Superior temporal gyrus (tissue), 1 donor: ENCODE data around the gene DDX49.
"Not testable (repeated sequence)": the region's sequence is repeated elsewhere in the genome, so short reads cannot be mapped to it uniquely, and the experiment has no call there.

Experiments
- DNase-seq: peaks from one replicate; pipeline ENCODE4 v3.0.0-alpha.2; 2016; ENCODE audit errors: extremely low spot score

DDX49 gene

GRCh38 chr19:18895824-18896341, 23.6 kb upstream of the DDX49 start, which contains the start of gene CERS1:
TSS of gene CERS1 (minus strand) at chr19:18896158. CDS start at chr19:18896072, 86 bp downstream.
- DNase-seq = peak; percentile 59

- peak; percentile 26 for DNase-seq
Measured at GRCh38 chr19:18896421-18896841, 23.1 kb upstream of the DDX49 start.

- DNase-seq = no peak
Measured at GRCh38 chr19:18897094-18898029, 22.2 kb upstream of the DDX49 start.

DNA sequence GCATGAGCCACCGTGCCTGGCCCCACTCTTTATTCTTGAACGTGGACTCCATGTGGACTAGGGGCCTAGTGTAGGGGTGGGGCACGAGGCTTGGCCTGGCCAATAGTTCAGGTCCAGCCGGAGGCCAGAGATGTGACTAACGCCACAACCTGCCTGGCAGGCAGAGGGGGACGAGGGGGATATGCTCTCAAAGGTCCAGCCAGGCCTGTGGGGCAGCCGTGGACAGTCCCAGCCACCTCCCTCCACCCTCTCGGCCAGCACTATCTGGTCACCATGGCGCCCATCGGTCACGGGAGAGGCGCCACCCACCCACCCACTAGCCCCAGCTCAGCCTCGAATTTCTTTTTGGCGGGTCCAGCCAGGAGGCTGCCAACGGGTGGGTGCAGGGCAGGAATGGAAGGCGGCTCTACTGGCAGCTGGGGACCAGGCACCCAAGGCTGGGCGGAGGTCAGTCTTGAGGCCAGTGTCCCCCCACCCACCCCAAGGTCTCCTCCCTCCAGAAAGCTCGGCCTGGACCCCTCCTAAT, 21.4 kb upstream of the DDX49 start:
- DNase-seq = no peak

- DNase-seq = no peak
Measured at GRCh38 chr19:18898607-18899408, 20.7 kb upstream of the DDX49 start.

GRCh38 chr19:18899624-18900560, 19.6 kb upstream of the DDX49 start:
- no peak for DNase-seq

- no peak for DNase-seq
Measured at GRCh38 chr19:18900700-18901481, 18.6 kb upstream of the DDX49 start.

DNA sequence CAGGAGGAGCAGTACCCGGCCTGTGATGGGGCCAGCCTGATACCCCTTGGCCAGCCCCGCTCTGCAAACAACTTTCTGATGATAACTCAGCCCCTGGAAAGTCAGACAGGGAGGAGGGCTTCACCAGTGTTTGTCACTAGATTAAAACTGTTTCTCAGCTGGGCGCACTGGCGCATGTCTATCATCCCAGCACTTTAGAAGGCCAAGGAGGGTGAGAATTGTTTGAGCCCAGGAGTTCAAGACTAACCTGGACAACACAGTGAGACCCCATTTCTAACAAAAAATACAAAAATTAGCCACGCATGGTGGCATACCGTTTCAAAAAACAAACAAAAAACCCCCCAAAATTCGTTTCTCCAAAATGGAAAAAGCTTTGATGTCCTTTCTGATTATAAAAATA, 18.0 kb upstream of the DDX49 start:
- no peak for DNase-seq

- DNase-seq = not testable (repeated sequence)
Measured at GRCh38 chr19:18902519-18902918, 17.0 kb upstream of the DDX49 start.

DNA sequence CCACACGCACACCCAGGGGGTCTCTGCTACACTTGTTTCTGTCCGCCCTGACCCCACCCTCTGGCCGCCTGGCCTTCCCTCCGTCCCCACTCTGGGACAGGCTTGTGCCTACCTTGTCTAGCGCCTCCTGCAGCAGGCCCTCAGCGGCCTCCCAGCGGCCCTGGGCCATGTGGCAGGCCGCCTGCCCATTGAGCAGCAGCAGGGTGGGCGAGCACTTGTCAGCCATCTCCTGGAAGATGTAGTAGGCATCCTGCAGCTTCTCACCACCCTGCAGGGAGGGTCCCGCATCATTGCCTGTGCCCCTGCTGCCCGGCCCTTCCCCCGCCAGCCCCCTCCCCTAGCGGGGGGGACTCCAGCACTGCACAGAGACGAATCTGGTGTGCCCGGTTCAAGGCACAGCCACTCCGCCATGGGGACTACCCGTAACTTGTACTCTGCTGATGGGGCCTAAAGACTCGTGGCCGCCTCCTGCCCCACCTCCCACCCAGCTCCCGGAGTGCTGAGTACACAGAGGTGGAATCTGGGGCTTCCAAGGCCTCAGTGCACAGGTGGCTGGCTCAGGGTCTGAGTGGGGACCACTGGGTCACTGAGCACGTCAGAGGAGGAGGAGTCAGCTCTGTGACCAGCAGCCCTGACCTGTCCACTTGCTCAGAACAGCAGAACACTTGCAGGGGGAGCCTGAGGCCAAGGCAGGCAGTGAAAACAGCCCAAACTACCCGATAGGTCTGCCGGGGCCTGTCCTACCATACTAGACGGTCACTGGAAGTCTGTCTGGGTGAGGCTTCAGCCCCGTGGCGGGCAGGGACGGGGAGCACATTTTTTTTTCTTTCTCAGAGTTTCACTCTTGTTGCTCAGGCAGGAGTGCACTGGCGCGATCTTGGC, 16.1 kb upstream of the DDX49 start:
- no peak for DNase-seq

DNA sequence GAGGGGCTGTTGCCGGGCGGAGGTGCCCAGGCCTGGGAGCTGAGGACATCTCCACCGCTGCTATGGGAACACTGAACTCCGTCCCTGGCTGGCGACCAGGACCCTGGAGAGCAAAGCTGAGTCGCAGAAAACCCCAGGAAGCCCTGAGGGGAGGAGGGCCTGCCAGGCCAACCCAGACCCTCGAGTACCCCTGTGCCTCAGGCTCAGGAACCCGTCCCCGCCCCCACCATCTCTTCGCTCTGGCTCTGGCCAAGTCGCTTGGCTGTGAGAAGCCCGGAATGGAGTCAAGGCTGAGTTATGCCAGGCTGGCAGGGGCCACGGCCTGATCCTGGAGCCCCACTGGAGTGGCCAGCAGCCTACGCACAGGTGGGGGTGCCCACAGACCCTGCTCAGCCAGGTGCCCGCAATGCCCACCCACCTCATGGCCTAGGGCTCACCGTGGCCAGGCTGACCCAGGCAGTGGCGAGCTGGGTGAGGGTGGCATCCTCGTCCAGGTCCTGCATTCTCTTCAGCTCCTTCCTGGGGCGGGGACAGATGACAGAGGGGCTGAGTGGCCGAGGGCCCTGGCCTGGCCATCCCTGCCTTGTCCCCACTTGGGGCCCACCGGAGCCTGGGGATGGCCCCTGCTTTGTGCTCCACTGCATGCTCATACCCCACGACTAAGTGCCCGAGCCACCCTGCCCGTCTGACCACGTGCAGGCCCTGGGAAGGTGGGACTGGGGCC, 15.0 kb upstream of the DDX49 start:
- DNase-seq = no peak

DNA sequence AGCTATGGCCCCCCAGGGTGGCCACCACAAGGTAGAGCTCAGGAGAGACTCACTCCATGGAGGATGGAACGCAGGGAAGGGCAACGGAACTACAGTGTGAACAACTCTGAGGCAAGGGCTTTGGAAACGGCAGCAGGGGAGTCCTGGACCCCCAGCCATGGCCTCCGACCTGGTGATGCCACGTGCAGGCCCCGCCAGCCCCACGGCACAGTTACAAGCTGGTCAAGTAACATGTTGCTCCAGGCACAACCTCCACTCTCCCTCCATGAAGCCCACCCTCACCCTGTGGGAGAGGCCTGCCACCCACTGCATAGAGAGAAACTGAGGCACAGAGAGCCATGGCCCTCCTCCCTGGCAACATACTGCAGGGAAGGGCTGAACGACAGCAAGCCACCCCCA, 14.5 kb upstream of the DDX49 start:
- DNase-seq = no peak

GRCh38 chr19:18905513-18906236, 13.8 kb upstream of the DDX49 start:
- DNase-seq = no peak

- DNase-seq = peak; percentile 79
Measured at GRCh38 chr19:18906605-18907519, 12.7 kb upstream of the DDX49 start.

- DNase-seq = no peak
Measured at GRCh38 chr19:18908917-18909619, 10.4 kb upstream of the DDX49 start.

DNA sequence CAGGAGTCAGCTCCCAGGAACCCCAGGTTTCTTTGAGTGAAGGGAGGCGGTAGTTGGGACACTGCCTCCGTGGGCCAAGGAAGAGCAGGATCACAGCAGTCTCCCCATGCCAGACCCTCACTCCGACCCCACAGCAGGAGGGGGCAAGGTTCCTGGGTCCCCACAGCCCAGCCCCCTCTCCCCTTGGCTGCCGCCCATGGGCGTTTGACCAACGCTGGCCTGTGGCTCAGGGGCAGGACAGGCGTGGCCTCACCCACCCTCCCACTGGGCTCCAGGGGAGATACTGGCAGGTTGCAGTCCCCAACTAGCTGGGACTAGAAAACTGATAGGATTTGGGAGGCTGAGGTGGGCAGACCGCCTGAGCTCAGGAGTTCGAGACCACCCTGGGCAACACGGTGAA, 9.5 kb upstream of the DDX49 start:
- DNase-seq = no peak
